Stomach (tissue), 9 donors: ENCODE results near the gene MCOLN3. TPM values are rescaled to one million over a fixed set of nuclear protein-coding genes. Genes with fewer than 3 reads are reported as not detected.

Source experiments
- DNase-seq, 2 donors: peaks; one replicate each; pipeline versions ENCODE4 v3.0.0 to v3.0.0-alpha.2; 2013 to 2019
- H3K27ac ChIP-seq, 5 donors: fragments of 200-600 bp in 4 of 5; sonication (generic) in 4 of 5; one replicate each; pipeline ENCODE4 v1.5.1; 2013 to 2019; ENCODE audit warnings: mild to moderate bottlenecking in 1 of 5, moderate library complexity in 1 of 5
- H3K27me3 ChIP-seq, 3 donors: fragments of 200-600 bp; sonication (generic); one replicate each; pipeline ENCODE4 v1.5.1; 2017 to 2019; ENCODE audit warnings: mixed run types in 1 of 3
- H3K36me3 ChIP-seq, 4 donors: fragments of 200-600 bp; sonication (generic); 1 replicate in 3 of 4; 2 replicates in 1 of 4; pipeline ENCODE4 v1.5.1; 2016 to 2019
- H3K4me1 ChIP-seq, 4 donors: fragments of 200-600 bp; sonication (generic); one replicate each; pipeline ENCODE4 v1.5.1; 2016 to 2019
- H3K4me3 ChIP-seq, 4 donors: fragments of 200-600 bp; sonication (generic) in 3 of 4; one replicate each; pipeline ENCODE4 v1.5.1; 2016 to 2019; ENCODE audit warnings: mild to moderate bottlenecking in 1 of 4
- H3K9me3 ChIP-seq, 4 donors: fragments of 200-600 bp; sonication (generic); one replicate each; pipeline ENCODE4 v1.5.1; 2016 to 2019
- CTCF ChIP-seq, 7 experiments: fragments of 450-650 bp in 4 of 7; fragments of 200-600 bp in 3 of 7; sonication (generic) in 3 of 7; IDR thresholded peaks; one replicate each; pipeline ENCODE4 v1.5.1; 2016 to 2019; ENCODE audit warnings: antibody characterized with exemption in 7 of 7, control low read depth in 2 of 7, mild to moderate bottlenecking in 1 of 7
- EP300 ChIP-seq: sonication (generic); formaldehyde crosslinking; IDR thresholded peaks from one replicate; pipeline ENCODE4 v1.6.1; 2017; ENCODE audit warnings: antibody characterized with exemption
- POLR2A ChIP-seq, 4 donors: fragments of 450-650 bp; IDR thresholded peaks; one replicate each; pipeline ENCODE4 v1.6.1; 2016; ENCODE audit warnings: antibody characterized with exemption in 4 of 4, control low read depth in 2 of 4, mild to moderate bottlenecking in 1 of 4, moderate library complexity in 1 of 4
- POLR2AphosphoS5 ChIP-seq, 3 donors: sonication (generic); formaldehyde crosslinking; IDR thresholded peaks; one replicate each; pipeline ENCODE4 v1.6.1; 2016; ENCODE audit warnings: antibody characterized with exemption in 3 of 3
- WGBS, 5 donors: extraction: QIAGEN DNeasy Blood & Tissue Kit in 3 of 5; methylation state at CpG; one replicate each; pipeline versions ENCODE4 v1.1.5 to v1.1.7; 2013 to 2018; 5-methylcytosine and 5-hydroxymethylcytosine counted together
- intact Hi-C: fragments of 100-400 bp; cut with DNase I; formaldehyde crosslinking; loops from one replicate; pipeline ENCODE4 v1.15.1; 2023; ENCODE audit warnings: low total_unique reads
- polyA plus RNA-seq, 3 donors: library from polyadenylated mRNA; stranded (reverse); fragments of 200-250 nt; gene quantifications; one replicate each; pipeline ENCODE4 v1.2.3, GENCODE V29; 2013
- total RNA-seq, 5 donors: library from RNA; depleted of rRNA; stranded (reverse); fragments of >200 nt; gene quantifications; one replicate each; pipeline versions ENCODE4 v1.1.0 to v1.2.3, GENCODE V29; 2014 to 2016
- donor health status: healthy with polysubstance abuse.
- donor health status: Bipolar disorder and iron deficiency.
- donor health status: healthy.

The MCOLN3 gene
- total and polyA plus RNA-seq, 8 donors, result 0.89 to 7.3 (median 1.4) TPM; not detected in 2

- 31 to 38% (median 32%) methylated on average over 7 of the region's 7 CpGs for WGBS, 5 donors
- H3K4me3 ChIP-seq, result peak overlapping the region; percentile 37 to 55 (median 46)
- TF ChIP-seq CTCF (IDR thresholded peaks at IDR 0.05) (no peak), EP300 (no peak), POLR2A (IDR thresholded peaks at IDR 0.05) (no peak), POLR2AphosphoS5 (IDR thresholded peaks at IDR 0.05) (no peak)
- H3K4me1 ChIP-seq, result peaks cover 0 to 11% (median 4%) of the 10 kb centered on the region in 4 donors
- no peaks in the 10 kb centered on the region for H3K27me3 ChIP-seq
- no peaks in the 10 kb centered on the region for H3K9me3 ChIP-seq
- no peaks in the 10 kb centered on the region for H3K36me3 ChIP-seq
- peak overlapping the region in 2 of 5 donors; percentile 55 to 71 for H3K27ac ChIP-seq
- DNase-seq, result no peak
- intact Hi-C loops, result no loop called here
Observed at GRCh38 chr1:85062425-85063026, 14.2 kb upstream of the MCOLN3 start.

- no peaks in the 10 kb centered on the region for H3K36me3 ChIP-seq
- intact Hi-C loops, result no loop called here
- no peaks in the 10 kb centered on the region for H3K27me3 ChIP-seq
- peak; percentile 93 to 98 for DNase-seq
- WGBS, 5 donors, result 4 to 6% (median 5%) methylated on average over 22 to 25 of the region's 25 CpGs
- H3K27ac ChIP-seq, result peak overlapping the region in 4 of 5 donors; percentile 55 to 71 (median 56)
- H3K4me3 ChIP-seq, result peak overlapping the region; percentile 37 to 55 (median 46)
- TF ChIP-seq POLR2A (IDR thresholded peaks at IDR 0.05) (no peak), CTCF (IDR thresholded peaks at IDR 0.05) (no peak), EP300 (no peak), POLR2AphosphoS5 (IDR thresholded peaks at IDR 0.05) (peak in 1 of 3 donors; percentile 27)
- H3K9me3 ChIP-seq, result no peaks in the 10 kb centered on the region
- peaks cover 0 to 11% (median 4%) of the 10 kb centered on the region in 4 donors for H3K4me1 ChIP-seq
Observed at GRCh38 chr1:85061711-85062424, 13.6 kb upstream of the MCOLN3 start.

- Histone ChIP-seq H3K36me3 (no peaks in the 10 kb centered on the region), H3K27me3 (no peaks in the 10 kb centered on the region), H3K4me3 (no peak overlapping the region), H3K9me3 (no peaks in the 10 kb centered on the region), H3K4me1 (peaks cover 0 to 11% (median 4%) of the 10 kb centered on the region in 4 donors), H3K27ac (no peak overlapping the region)
- TF ChIP-seq CTCF (IDR thresholded peaks at IDR 0.05), result no peak
- no peak for TF ChIP-seq POLR2A (IDR thresholded peaks at IDR 0.05)
- TF ChIP-seq EP300, result no peak
- no peak for TF ChIP-seq POLR2AphosphoS5 (IDR thresholded peaks at IDR 0.05)
- WGBS, 5 donors, result 33 to 55% (median 39%) methylated on average over 2 of the region's 2 CpGs
- intact Hi-C loops, result no loop called here
- no peak for DNase-seq
Observed at GRCh38 chr1:85060038-85060437, 11.7 kb upstream of the MCOLN3 start.

GRCh38 chr1:85059563-85059962 lies 11.3 kb upstream of the MCOLN3 start:
- intact Hi-C loops, result no loop called here
- WGBS, 5 donors, result 86 to 90% (median 87%) methylated on average over 2 of the region's 2 CpGs
- no peak overlapping the region for H3K27ac ChIP-seq
- TF ChIP-seq POLR2A (IDR thresholded peaks at IDR 0.05) (no peak), CTCF (IDR thresholded peaks at IDR 0.05) (no peak), EP300 (no peak), POLR2AphosphoS5 (IDR thresholded peaks at IDR 0.05) (no peak)
- peaks cover 0 to 11% (median 4%) of the 10 kb centered on the region in 4 donors for H3K4me1 ChIP-seq
- no peak for DNase-seq
- H3K4me3 ChIP-seq, result no peak overlapping the region
- H3K27me3 ChIP-seq, result no peaks in the 10 kb centered on the region
- no peaks in the 10 kb centered on the region for H3K9me3 ChIP-seq
- H3K36me3 ChIP-seq, result no peaks in the 10 kb centered on the region
